GM19324 (cell line): ENCODE results near the gene MCM6.

Source experiments
- ATAC-seq: cut with Tn5 transposase; IDR thresholded peaks from one replicate; pipeline ENCODE4 v1.9.1; 2021; ENCODE audit warnings: mild to moderate bottlenecking, moderate library complexity; ENCODE audit not compliant: unreplicated experiment, low FRiP score

The MCM6 gene

GRCh38 chr2:135792401-135793150 is 83.7 kb downstream of the MCM6 start:
- ATAC-seq: no peak

GRCh38 chr2:135791418-135792190 is 84.6 kb downstream of the MCM6 start:
- no peak for ATAC-seq

- no peak for ATAC-seq
Observed at GRCh38 chr2:135790423-135790822, 85.8 kb downstream of the MCM6 start.
